Activated T-helper 17 cell treated with anti-CD3 and anti-CD28 coated beads, Interleukin-2, amount 50 U/mL, for 72 hours (primary cell): Measurements from ENCODE around the gene BCAS3. TPM values are rescaled to one million over a fixed set of nuclear protein-coding genes. Genes with fewer than 3 reads are reported as not detected.
"Not testable (repeated sequence)": the region's sequence is repeated elsewhere in the genome, so short reads cannot be mapped to it uniquely, and the experiment has no call there.

Experiments
- ATAC-seq: fragments of 150-1000 bp; cut with Tn5 transposase; replicated peaks from 2 replicates; pipeline ENCODE4 v1.10.0; 2021; ENCODE audit warnings: mild to moderate bottlenecking, moderate library complexity
- H3K27ac Mint-ChIP-seq: one replicate; pipeline ENCODE4 v1.8.0; 2022; ENCODE audit warnings: mixed read lengths
- H3K27me3 Mint-ChIP-seq: one replicate; pipeline ENCODE4 v1.8.0; 2022; ENCODE audit warnings: mixed read lengths
- H3K36me3 Mint-ChIP-seq: one replicate; pipeline ENCODE4 v1.8.0; 2022; ENCODE audit warnings: low read depth, mild to moderate bottlenecking, mixed read lengths
- H3K4me1 Mint-ChIP-seq: one replicate; pipeline ENCODE4 v1.8.0; 2022; ENCODE audit warnings: mixed read lengths
- H3K4me3 Mint-ChIP-seq: one replicate; pipeline ENCODE4 v1.8.0; 2022; ENCODE audit warnings: mild to moderate bottlenecking, mixed read lengths
- H3K9me3 Mint-ChIP-seq: one replicate; pipeline ENCODE4 v1.8.0; 2022; ENCODE audit warnings: mixed read lengths
- total RNA-seq, 2 donors: library from RNA; stranded (reverse); gene quantifications; one replicate each; pipeline ENCODE4 v1.2.3, GENCODE V29; 2022

Gene BCAS3
- total RNA-seq, 2 donors from 2014 or later, result 11.6 to 15.0 TPM

DNA sequence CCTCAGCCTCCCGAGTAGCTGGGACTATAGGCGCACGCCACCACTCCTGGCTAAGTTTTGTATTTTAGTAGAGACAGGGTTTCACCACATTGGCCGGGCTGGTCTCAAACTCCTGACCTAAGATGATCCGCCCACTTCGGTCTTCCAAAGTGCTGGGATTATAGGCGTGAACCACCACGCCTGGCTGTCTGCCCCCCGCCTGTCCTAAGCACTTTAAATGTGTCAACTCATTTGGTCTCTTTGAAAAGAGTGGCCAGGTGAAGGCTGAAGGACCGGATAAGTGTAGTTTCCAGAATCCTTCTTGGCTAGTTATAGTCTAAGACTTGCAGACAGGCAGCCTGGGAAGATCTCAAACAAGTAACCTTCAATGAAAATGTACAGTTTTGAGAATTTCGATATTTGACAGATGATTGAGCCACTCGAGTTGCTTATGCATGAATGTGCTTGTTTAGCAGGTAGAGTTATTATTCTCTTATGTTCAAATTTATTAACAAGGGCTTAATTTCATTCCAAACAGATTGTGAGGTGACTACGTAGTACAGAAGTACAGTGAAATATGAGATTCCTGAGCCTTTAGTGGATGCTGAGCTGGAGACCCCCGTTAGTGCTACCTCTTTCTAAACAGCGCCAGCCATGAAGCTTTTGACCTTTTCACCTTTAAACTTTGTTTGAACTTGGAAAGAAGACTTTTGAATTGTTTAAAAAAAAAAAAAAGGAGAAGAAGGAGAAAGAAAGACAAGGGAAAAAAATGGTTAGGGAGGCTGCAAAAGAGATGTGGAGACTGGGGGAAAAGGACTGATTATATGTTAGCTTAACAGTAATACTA, 557.6 kb downstream of the BCAS3 start:
- H3K27ac Mint-ChIP-seq, result no peak overlapping the region
- no peak for ATAC-seq
- no peak overlapping the region for H3K4me3 Mint-ChIP-seq
- H3K4me1 Mint-ChIP-seq, result peaks cover 16% of the 10 kb centered on the region
- H3K27me3 Mint-ChIP-seq, result no peaks in the 10 kb centered on the region
- H3K9me3 Mint-ChIP-seq, result no peaks in the 10 kb centered on the region
- H3K36me3 Mint-ChIP-seq, result no peaks in the 10 kb centered on the region

GRCh38 chr17:61235827-61236197, 558.2 kb downstream of the BCAS3 start:
- no peaks in the 10 kb centered on the region for H3K9me3 Mint-ChIP-seq

DNA sequence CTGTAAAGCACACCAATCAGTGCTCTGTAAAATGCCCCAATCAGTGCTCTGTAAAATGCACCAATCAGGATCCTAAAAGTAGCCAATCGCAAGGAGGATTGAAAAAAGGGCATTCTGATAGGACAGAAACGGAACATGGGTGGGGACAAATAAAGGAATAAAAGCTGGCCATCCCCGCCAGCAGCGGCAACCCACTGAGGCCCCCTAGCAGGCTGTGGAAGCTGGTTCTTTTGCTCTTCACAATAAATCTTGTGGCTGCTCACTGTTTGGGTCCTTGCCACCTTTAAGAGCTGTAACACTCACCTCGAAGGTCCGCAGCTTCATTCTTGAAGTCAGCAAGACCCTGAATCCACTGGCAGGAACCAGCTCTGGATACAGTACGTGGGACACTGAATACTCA, 559.6 kb downstream of the BCAS3 start:
- H3K4me3 Mint-ChIP-seq, result no peak overlapping the region
- H3K27ac Mint-ChIP-seq, result no peak overlapping the region
- no peak for ATAC-seq
- no peaks in the 10 kb centered on the region for H3K36me3 Mint-ChIP-seq
- peaks cover 11% of the 10 kb centered on the region for H3K4me1 Mint-ChIP-seq
- H3K9me3 Mint-ChIP-seq, result no peaks in the 10 kb centered on the region
- no peaks in the 10 kb centered on the region for H3K27me3 Mint-ChIP-seq

More at GRCh38 chr17:61235827-61236197, 558.2 kb downstream of the BCAS3 start:
- H3K27ac Mint-ChIP-seq, result no peak overlapping the region
- H3K27me3 Mint-ChIP-seq, result no peaks in the 10 kb centered on the region
- no peak for ATAC-seq
- H3K36me3 Mint-ChIP-seq, result no peaks in the 10 kb centered on the region
- H3K4me1 Mint-ChIP-seq, result peaks cover 11% of the 10 kb centered on the region
- no peak overlapping the region for H3K4me3 Mint-ChIP-seq

- no peaks in the 10 kb centered on the region for H3K36me3 Mint-ChIP-seq
- H3K27ac Mint-ChIP-seq, result no peak overlapping the region
- ATAC-seq, result no peak
- H3K27me3 Mint-ChIP-seq, result no peaks in the 10 kb centered on the region
- peaks cover 11% of the 10 kb centered on the region for H3K4me1 Mint-ChIP-seq
- no peaks in the 10 kb centered on the region for H3K9me3 Mint-ChIP-seq
- H3K4me3 Mint-ChIP-seq, result no peak overlapping the region
Measured at GRCh38 chr17:61238455-61238933, 560.8 kb downstream of the BCAS3 start.

DNA sequence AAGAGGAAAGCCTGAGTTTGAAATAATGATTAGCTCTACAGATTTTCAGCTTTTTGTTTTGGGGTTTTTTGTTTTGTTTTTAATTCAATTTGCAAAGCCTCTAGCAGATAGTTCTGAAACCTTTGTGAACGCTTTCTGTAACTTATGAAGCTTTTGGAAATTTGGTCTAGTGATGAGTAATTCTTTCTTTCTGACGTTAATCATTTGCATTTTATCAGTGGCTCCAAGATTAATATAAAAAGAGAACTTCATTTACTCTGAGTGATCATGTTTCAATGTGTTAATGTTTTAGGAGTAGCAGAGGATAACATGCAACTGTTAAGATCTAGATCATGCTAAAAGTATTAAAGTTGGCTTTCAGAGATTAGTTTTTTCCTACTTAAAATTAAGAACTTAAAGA, 561.7 kb downstream of the BCAS3 start:
- ATAC-seq, result peak; percentile 34
- Mint-ChIP-seq H3K4me1 (peaks cover 11% of the 10 kb centered on the region), H3K4me3 (peak overlapping the region; percentile 33)

GRCh38 chr17:61239953-61240352, 562.3 kb downstream of the BCAS3 start:
- no peaks in the 10 kb centered on the region for H3K27me3 Mint-ChIP-seq
- H3K27ac Mint-ChIP-seq, result peak overlapping the region; percentile 20
- peaks cover 11% of the 10 kb centered on the region for H3K4me1 Mint-ChIP-seq
- peak; percentile 32 for ATAC-seq
- H3K4me3 Mint-ChIP-seq, result peak overlapping the region; percentile 33
- no peaks in the 10 kb centered on the region for H3K9me3 Mint-ChIP-seq
- H3K36me3 Mint-ChIP-seq, result no peaks in the 10 kb centered on the region

More for the DNA sequence above, 561.7 kb downstream of the BCAS3 start:
- Mint-ChIP-seq H3K27me3 (no peaks in the 10 kb centered on the region), H3K36me3 (no peaks in the 10 kb centered on the region), H3K9me3 (no peaks in the 10 kb centered on the region), H3K27ac (peak overlapping the region; percentile 20)

- H3K4me3 Mint-ChIP-seq, result no peak overlapping the region
- no peaks in the 10 kb centered on the region for H3K9me3 Mint-ChIP-seq
- H3K27me3 Mint-ChIP-seq, result no peaks in the 10 kb centered on the region
- H3K4me1 Mint-ChIP-seq, result peaks cover 11% of the 10 kb centered on the region
- no peaks in the 10 kb centered on the region for H3K36me3 Mint-ChIP-seq
- peak; percentile 70 for ATAC-seq
- H3K27ac Mint-ChIP-seq, result no peak overlapping the region
Measured at GRCh38 chr17:61240851-61241468, 563.3 kb downstream of the BCAS3 start.

DNA sequence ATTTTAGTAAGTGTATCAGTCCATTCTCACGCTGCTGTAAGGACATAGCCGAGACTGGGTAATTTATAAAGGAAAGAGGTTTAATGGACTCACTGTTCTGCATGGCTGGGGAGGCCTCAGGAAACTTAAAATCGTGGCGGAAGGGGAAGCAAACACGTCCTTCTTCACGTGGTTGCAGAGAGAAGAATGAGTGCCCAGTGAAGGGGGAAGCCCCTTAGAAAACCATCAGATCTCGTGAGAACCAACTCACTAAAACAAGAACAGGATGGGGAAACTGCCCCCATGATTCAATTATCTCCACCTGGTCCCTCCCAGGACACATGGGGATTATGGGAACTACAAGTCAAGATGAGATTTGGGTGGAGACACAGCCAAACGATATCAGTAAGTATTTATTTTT, 567.3 kb downstream of the BCAS3 start:
- not testable (repeated sequence) for H3K9me3 Mint-ChIP-seq, H3K27me3 Mint-ChIP-seq, H3K36me3 Mint-ChIP-seq, H3K4me3 Mint-ChIP-seq, ATAC-seq, H3K4me1 Mint-ChIP-seq, H3K27ac Mint-ChIP-seq

GRCh38 chr17:61245706-61246135, 568.1 kb downstream of the BCAS3 start:
- no peak overlapping the region for H3K4me3 Mint-ChIP-seq
- H3K4me1 Mint-ChIP-seq, result no peaks in the 10 kb centered on the region
- no peaks in the 10 kb centered on the region for H3K27me3 Mint-ChIP-seq
- H3K9me3 Mint-ChIP-seq, result no peaks in the 10 kb centered on the region
- no peak for ATAC-seq
- H3K27ac Mint-ChIP-seq, result no peak overlapping the region
- no peaks in the 10 kb centered on the region for H3K36me3 Mint-ChIP-seq

DNA sequence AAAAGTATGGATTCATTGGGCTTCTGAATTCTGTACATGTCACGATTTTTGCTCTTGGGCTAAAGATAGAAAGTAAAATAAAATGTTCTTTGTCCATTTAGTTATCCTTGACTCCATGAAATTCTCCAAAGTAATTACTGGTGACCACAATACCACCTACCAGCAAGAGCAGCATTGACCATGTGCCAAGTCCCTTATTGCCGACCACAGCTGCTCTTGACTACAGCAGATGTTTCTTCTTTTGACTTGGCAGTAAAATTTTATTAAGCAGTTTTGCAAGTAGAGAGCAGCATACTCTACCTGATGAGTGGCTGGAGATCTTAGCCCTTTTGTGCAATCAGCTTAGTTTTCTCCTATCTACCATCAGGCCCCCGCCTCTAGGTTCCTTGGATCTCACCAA, 569.8 kb downstream of the BCAS3 start:
- Mint-ChIP-seq H3K4me3 (no peak overlapping the region), H3K36me3 (no peaks in the 10 kb centered on the region), H3K27me3 (no peaks in the 10 kb centered on the region), H3K9me3 (no peaks in the 10 kb centered on the region), H3K27ac (no peak overlapping the region), H3K4me1 (no peaks in the 10 kb centered on the region)
- ATAC-seq, result no peak

- H3K4me1 Mint-ChIP-seq, result no peaks in the 10 kb centered on the region
- no peaks in the 10 kb centered on the region for H3K36me3 Mint-ChIP-seq
- ATAC-seq, result no peak
- no peaks in the 10 kb centered on the region for H3K9me3 Mint-ChIP-seq
- no peaks in the 10 kb centered on the region for H3K27me3 Mint-ChIP-seq
- no peak overlapping the region for H3K27ac Mint-ChIP-seq
- no peak overlapping the region for H3K4me3 Mint-ChIP-seq
Measured at GRCh38 chr17:61248399-61248798, 570.7 kb downstream of the BCAS3 start.

- no peaks in the 10 kb centered on the region for H3K27me3 Mint-ChIP-seq
- ATAC-seq, result no peak
- H3K4me1 Mint-ChIP-seq, result peaks cover under 1% of the 10 kb centered on the region
- H3K27ac Mint-ChIP-seq, result peak overlapping the region; percentile 10
- no peaks in the 10 kb centered on the region for H3K9me3 Mint-ChIP-seq
- H3K36me3 Mint-ChIP-seq, result no peaks in the 10 kb centered on the region
- H3K4me3 Mint-ChIP-seq, result no peak overlapping the region
Measured at GRCh38 chr17:61249649-61250299, 572.1 kb downstream of the BCAS3 start.

DNA sequence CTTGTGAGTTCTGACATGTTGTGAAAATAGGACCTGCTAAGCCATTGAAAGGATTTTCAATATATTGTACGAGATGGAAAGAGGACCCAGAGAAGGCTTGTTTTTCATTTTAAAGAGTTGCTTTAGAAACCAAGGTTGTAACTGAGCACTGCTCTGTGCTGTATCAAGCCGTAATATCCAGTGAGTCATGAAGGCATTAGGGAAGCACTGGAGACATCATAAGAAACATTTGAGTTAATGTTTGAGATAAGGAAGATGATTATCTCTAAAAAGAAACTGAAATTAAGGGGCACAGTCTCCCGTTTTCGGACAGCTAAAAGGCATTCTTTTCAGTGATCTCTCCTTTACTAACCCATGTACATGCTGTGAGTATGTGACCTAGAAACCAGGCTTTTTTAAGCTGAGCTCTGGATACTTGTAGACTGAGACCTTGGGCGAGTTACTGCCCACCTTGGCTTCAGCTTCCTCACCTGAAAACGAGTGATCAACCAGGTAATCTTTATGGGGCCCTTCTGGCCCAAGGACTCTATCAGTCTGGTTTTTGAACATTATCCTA, 572.8 kb downstream of the BCAS3 start:
- no peaks in the 10 kb centered on the region for H3K27me3 Mint-ChIP-seq
- peak overlapping the region; percentile 10 for H3K27ac Mint-ChIP-seq
- peaks cover 6% of the 10 kb centered on the region for H3K4me1 Mint-ChIP-seq
- H3K36me3 Mint-ChIP-seq, result no peaks in the 10 kb centered on the region
- ATAC-seq, result no peak
- no peaks in the 10 kb centered on the region for H3K9me3 Mint-ChIP-seq
- no peak overlapping the region for H3K4me3 Mint-ChIP-seq

- no peak for ATAC-seq
Measured at GRCh38 chr17:61251939-61252865, 574.6 kb downstream of the BCAS3 start.

More at GRCh38 chr17:61251939-61252865, 574.6 kb downstream of the BCAS3 start:
- Mint-ChIP-seq H3K4me3 (no peak overlapping the region), H3K36me3 (no peaks in the 10 kb centered on the region), H3K9me3 (no peaks in the 10 kb centered on the region), H3K27ac (no peak overlapping the region), H3K27me3 (no peaks in the 10 kb centered on the region), H3K4me1 (peaks cover 6% of the 10 kb centered on the region)
